NCI-H1092 treated with DMSO at 0.1 percent for 48 hours (cell line): ENCODE data around the gene CD5L.

ENCODE experiments used
- DNase-seq: peaks from one replicate; lab custom pipeline; 2025; lab: John Stamatoyannopoulos, UW

The CD5L gene

GRCh38 chr1:157841708-157842107, at the start of gene CD5L:
Gene CD5L (minus strand): TSS chr1:157841808. CDS start chr1:157841701, 107 bp downstream.
- DNase-seq = no peak

- DNase-seq = no peak
These were observed 41.0 kb upstream of the CD5L start for GRCh38 chr1:157882580-157882979.

GRCh38 chr1:157880621-157881020, 39.0 kb upstream of the CD5L start:
- DNase-seq = no peak

- DNase-seq = peak; percentile 4
These were observed 36.5 kb upstream of the CD5L start for GRCh38 chr1:157878059-157878458.

- no peak for DNase-seq
These were observed 28.9 kb upstream of the CD5L start for GRCh38 chr1:157870490-157870889.

GRCh38 chr1:157868654-157869053, 27.0 kb upstream of the CD5L start:
- no peak for DNase-seq

GRCh38 chr1:157862114-157863070, 20.8 kb upstream of the CD5L start:
- DNase-seq = no peak

- no peak for DNase-seq
These were observed 14.9 kb upstream of the CD5L start for GRCh38 chr1:157856538-157856937.

GRCh38 chr1:157852476-157852875, 10.9 kb upstream of the CD5L start:
- DNase-seq = no peak

GRCh38 chr1:157849229-157849875, 7.7 kb upstream of the CD5L start:
- DNase-seq = no peak

- DNase-seq = no peak
These were observed 2.7 kb upstream of the CD5L start for GRCh38 chr1:157844089-157844830.

- no peak for DNase-seq
These were observed 1.3 kb upstream of the CD5L start for GRCh38 chr1:157842939-157843338.

- DNase-seq = no peak
These were observed 2.6 kb downstream of the CD5L start for GRCh38 chr1:157838966-157839365.

- DNase-seq = no peak
These were observed 7.2 kb downstream of the CD5L start for GRCh38 chr1:157834430-157834829.

GRCh38 chr1:157833145-157833544, 8.5 kb downstream of the CD5L start:
- DNase-seq = no peak

GRCh38 chr1:157831968-157832626, 9.5 kb downstream of the CD5L start:
- no peak for DNase-seq

- no peak for DNase-seq
These were observed 10.7 kb downstream of the CD5L start for GRCh38 chr1:157830887-157831286.

GRCh38 chr1:157829711-157830110, 11.9 kb downstream of the CD5L start:
- DNase-seq = no peak

- DNase-seq = no peak
These were observed 12.4 kb downstream of the CD5L start for GRCh38 chr1:157829210-157829609.

GRCh38 chr1:157820299-157820698, 21.3 kb downstream of the CD5L start:
- no peak for DNase-seq

GRCh38 chr1:157819896-157820295, 21.7 kb downstream of the CD5L start, which contains the start of gene FCRL1:
Gene FCRL1 (minus strand): TSS chr1:157820120. CDS start chr1:157820037, 83 bp downstream.
- DNase-seq = no peak

- DNase-seq = no peak
These were observed 22.4 kb downstream of the CD5L start for GRCh38 chr1:157819215-157819614.
